HG02610 (cell line): ENCODE measurements around the gene NFIA.

Source experiments
- ATAC-seq: cut with Tn5 transposase; IDR thresholded peaks from one replicate; pipeline ENCODE4 v1.9.1; 2021; ENCODE audit warnings: mild to moderate bottlenecking, moderate library complexity; ENCODE audit not compliant: unreplicated experiment

NFIA gene

GRCh38 chr1:61404597-61405376 is 322.4 kb downstream of the NFIA start:
- ATAC-seq = no peak

DNA sequence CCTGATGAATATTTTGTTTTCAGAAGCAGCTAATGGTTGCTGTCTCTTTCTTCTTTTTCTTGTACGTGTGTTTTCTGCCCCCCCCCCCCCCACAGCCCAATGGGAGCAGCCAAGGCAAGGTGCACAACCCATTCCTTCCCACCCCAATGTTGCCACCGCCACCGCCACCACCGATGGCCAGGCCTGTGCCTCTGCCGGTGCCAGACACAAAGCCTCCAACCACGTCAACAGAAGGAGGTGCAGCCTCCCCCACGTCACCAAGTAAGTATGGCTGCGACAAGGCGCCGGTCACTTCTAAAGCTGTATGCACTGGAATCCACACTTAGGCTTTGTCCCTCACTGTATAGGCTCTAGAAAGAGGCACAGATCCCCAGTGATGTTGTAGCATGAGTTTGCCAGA is 324.1 kb downstream of the NFIA start:
- ATAC-seq = no peak

GRCh38 chr1:61412601-61413000 is 330.2 kb downstream of the NFIA start:
- ATAC-seq = no peak

- no peak for ATAC-seq
Measured at GRCh38 chr1:61419196-61419595, 336.8 kb downstream of the NFIA start.

DNA sequence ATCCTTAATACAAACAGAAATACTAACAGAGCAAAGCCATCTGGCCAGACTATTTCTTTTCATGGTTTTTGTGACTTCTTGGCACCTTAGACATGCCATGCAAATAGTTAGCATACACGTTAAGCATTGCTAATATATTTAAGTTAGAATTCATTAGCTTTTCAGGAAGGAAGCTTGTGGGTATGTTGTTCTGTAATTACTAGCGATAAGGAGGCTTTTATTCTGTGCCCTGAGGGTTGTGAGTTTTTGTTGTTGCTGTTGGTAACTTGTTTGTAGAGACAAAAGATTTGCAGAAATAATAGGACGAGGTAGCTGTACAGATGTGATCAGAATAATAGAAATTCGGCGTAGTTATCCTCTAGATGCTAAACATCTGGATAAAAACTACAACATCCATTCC is 337.3 kb downstream of the NFIA start:
- ATAC-seq = no peak

DNA sequence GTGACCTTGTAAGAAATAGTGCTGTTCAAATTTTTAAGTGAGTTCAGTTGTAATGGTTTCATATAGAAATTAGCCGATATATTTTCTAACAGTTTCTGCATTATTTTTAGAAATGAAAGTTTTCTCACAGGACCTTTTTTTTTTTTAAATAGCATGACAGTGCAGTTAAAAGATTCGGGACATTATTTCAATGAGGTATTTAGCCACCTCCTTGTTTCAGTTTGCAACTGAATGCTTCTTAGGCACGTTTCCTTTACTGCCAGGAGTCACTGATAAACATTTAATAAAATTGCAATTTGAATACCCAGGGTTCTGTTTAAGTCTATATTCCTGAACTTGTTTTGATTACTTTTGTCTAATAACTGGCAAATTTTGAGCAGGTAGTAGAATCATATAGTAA is 337.9 kb downstream of the NFIA start:
- no peak for ATAC-seq

DNA sequence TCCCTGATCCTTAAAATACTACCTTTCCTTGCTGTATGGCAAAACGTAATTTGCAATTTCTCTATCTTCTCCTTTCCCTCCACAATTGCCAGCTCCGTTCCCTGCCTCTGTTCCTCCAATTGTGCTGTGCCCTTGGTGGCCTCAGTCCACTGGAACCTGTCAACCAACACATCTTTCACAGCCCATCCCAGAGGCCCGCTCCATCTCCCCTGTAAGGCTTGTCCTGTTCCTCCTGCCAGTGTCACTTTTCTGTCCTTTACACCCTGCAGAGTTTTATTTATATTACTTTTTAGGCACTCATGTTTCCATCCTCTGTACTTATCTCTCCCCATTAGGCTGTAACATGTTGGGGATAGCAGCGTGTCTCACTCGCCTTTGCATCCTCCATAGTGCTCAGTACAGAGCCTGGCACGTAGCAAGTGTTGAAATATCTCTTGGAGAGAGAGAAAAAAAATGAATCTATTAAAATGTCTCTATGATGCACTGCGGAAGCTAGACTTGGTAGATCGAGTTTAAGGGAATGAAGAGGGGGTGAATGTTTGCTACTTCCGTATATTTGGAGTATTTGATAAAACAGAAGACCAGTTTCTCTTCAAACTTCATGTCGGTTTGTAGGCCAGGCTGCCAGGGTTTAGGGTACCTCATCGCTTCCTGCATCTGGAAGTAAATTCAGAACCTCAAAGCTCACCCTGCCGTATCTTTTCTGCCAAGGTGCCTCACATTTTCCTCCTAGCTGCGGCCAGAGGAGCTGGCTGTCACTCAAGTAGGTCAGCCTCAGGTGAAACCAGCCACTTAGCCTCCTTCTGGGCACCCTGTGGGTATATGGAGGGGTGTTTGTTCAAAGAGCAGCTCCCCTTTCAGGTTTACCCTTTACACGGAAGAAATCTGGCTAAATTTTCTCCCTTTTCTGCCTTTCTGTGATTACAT is 338.8 kb downstream of the NFIA start:
- no peak for ATAC-seq

DNA sequence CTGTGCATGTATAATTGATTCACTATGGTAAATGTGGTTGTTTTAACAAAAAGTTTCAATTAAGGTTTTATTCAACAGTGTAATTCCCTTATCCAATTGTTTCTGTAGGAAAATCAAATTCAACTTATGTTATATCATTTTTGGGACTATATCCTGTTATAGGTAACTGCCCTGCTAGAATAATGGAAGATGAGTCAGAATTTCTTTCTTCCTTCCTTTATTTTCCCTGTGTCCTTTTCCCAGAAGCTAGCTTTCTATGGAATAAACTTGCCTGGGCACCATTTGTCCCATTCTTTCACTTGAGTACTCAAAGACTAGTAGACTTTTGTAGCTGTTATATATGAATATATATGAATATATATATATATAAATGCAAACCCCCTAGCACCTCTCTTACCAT is 341.3 kb downstream of the NFIA start:
- ATAC-seq = no peak

DNA sequence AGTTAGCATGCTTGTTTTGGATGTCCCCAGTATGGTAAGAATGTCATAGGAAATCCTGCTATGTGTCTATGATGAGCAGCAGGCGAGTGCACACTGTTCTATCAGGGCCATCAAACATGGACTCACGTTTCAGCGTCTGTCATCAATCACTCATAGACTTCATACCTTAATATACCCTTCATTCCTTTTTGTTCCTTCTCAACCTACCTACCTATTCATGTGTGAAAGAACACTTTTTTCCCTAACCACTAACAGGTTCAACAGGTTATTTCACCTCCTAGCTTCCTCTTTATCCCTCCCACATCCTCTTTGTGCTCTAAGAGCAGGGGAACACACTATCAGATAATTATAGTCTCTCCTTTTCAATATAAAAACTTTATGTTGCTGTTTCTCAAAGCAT is 342.0 kb downstream of the NFIA start:
- no peak for ATAC-seq

DNA sequence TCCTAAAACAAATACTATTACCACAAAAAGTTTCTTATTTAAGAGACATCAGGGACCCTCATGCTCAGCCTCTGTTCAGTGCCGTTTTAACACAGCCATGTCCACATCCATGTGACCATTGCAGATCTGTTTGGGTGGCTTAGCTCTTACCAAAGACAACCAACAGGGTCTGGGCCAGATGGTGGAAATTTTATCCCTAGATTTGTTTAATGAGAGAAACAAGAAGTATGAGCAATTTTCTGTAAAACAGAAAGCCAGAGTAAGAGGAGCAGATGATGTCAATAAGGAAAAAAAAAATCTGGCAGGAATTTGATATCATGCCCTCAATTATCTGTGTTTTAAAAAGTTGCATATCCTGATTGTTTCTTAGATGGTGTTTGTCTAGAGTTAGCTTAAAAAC is 342.7 kb downstream of the NFIA start:
- no peak for ATAC-seq

- ATAC-seq = no peak
Measured at GRCh38 chr1:61426254-61426653, 343.9 kb downstream of the NFIA start.

DNA sequence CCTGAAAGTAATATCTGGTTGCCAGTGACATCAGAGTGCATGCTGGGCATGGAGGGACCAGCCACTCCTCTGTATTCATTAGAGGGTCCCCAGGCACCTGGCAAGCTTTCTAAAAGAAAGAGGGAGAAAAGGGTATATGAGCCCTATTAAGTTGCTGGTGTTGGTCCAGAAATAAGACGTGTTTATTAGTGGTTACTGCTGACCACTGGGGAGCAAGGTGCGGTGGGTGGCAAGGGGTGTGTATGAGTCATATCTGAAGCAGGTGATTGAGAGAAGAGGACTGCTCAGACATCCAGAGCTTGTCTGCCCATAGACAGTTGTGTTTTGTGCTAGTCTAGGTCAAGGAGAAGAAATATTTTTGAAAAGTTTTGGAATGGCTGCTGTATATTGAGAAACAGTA is 344.5 kb downstream of the NFIA start:
- no peak for ATAC-seq

GRCh38 chr1:61427510-61427909 is 345.1 kb downstream of the NFIA start:
- ATAC-seq = no peak

- ATAC-seq = no peak
Measured at GRCh38 chr1:61428146-61428545, 345.8 kb downstream of the NFIA start.

GRCh38 chr1:61432616-61433388 is 350.4 kb downstream of the NFIA start:
- ATAC-seq = no peak

GRCh38 chr1:61433646-61434045 is 351.3 kb downstream of the NFIA start:
- ATAC-seq = no peak

- no peak for ATAC-seq
Measured at GRCh38 chr1:61434276-61434675, 351.9 kb downstream of the NFIA start.

DNA sequence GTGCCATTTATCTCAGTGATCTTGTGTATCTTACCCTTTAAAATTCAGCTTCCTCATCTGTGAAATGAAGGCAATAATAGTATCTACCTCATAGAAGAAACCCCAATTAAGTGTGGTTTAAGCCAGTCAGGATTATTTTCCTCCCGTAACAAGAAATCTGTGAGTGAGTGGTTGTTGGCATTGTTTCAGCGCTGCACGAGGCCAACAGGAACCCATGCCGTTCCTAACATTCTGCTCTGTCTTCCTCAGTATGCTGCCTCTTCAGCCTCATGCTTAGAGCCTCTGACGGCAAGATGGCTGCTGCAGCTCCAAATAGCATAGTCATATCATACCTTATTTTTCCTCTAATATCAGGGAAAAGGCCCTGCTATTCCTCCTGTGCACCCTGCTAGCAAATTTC is 352.9 kb downstream of the NFIA start:
- ATAC-seq = no peak

DNA sequence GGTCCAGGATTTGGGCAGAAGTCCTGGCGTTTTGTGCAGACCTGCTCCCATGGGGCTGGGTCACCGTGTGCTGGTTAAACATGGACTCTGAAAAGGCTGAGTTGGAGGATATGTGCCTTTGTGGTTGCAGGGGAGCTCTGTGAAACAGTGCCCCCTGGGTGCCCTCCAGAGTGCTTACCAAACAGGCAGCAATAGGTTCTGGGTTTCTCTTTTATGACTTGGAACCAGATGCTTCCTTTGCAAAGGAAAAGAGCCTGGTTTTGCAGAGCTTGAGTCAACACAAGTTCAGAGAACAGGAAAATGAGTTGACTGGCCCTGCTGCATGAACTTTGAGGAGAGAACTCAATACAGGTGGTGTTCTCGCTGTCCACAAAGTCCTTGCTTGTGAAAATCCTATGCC is 353.7 kb downstream of the NFIA start:
- ATAC-seq = no peak

DNA sequence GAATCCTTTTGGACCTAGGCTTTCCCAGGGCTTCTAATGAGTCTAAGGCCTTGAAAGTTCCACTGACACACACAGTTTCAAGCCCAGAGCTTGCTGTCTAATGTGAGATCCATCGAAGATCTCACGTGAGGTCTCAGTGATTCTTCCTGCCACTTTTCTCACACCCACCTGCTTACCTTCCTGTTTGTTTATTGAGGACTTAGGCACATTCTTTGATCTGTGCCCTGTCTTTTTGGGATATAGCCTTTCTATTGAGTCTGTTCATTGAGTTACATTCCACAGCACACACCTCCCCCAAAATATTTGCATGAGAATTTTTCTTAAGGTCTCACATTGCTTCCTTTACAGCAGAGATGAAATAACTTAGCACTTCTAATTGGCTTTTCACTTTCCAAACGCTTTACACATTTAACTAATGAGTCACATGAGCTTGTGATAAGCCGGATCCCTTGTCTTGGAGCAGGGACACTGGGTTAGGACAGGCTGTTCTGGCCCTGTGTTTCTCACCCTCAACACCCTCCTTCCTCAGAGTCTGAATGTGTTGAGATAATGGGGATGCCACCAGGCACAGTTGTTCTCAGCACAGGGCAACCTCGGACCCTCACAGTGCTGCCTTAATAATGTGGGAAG is 354.2 kb downstream of the NFIA start:
- ATAC-seq = no peak

GRCh38 chr1:61439234-61439633 is 356.9 kb downstream of the NFIA start:
- ATAC-seq = no peak
